ENCODE results near the gene GABRA5. TPM values are rescaled to one million over a fixed set of nuclear protein-coding genes. Genes with fewer than 3 reads are reported as not detected.

GABRA5 gene
- total RNA-seq, 1 experiment from 2014 or later: 4.9 TPM

GRCh38 chr15:26935322-26935721 is 68.5 kb downstream of the GABRA5 start:
- no peaks in the 10 kb centered on the region; a peak in 2 of 7 replicates for H3K36me3 Mint-ChIP-seq (ENCODE audit: insufficient read depth in 1 of 3, low read depth in 3 of 3)
- H3K27ac ChIP-seq (ENCODE audit: insufficient read length, low read depth, low read length): no peak overlapping the region

More at GRCh38 chr15:26935322-26935721, 68.5 kb downstream of the GABRA5 start:
- no peak overlapping the region for H2BK120ac ChIP-seq (ENCODE audit: low read depth, low read length, poor library complexity, severe bottlenecking)
- H2BK12ac ChIP-seq (ENCODE audit: insufficient read length, low read depth, low read length): no peak overlapping the region
- no peak overlapping the region for H3K4me2 ChIP-seq (ENCODE audit: insufficient read depth, insufficient read length, low read length)
- no peak overlapping the region for H3K9ac ChIP-seq (ENCODE audit: extremely low read depth, insufficient read length, low read length)
- no peaks in the 10 kb centered on the region for H3K9me3 Mint-ChIP-seq
- H3K27ac Mint-ChIP-seq: peak overlapping the region in 1 of 3 experiments; percentile 73; a peak in 1 of 7 replicates
- no peak overlapping the region for H2AFZ ChIP-seq (ENCODE audit: low read length)
- H2AK5ac ChIP-seq (ENCODE audit: insufficient read length, low read length): no peak overlapping the region
- no peaks in the 10 kb centered on the region for H3K4me1 Mint-ChIP-seq
- no peaks in the 10 kb centered on the region for H3K27me3 ChIP-seq (ENCODE audit: insufficient read depth, low read length)
- no peak overlapping the region for H2BK5ac ChIP-seq (ENCODE audit: insufficient read length, low read length)
- no peak overlapping the region for H3K4ac ChIP-seq (ENCODE audit: low read depth, low read length)
- WGBS (ENCODE audit: extremely low coverage, insufficient read length, low lambda C conversion rate): no CpG with 5 or more reads among the region's 12 CpGs
- no peak for TF ChIP-seq CTCF (conservative IDR thresholded peaks at IDR 0.05)
- no peak overlapping the region for H4K91ac ChIP-seq (ENCODE audit: insufficient read length, low read depth, low read length)
- peaks cover 1% of the 10 kb centered on the region; the same call in 1 of the 2 replicates for H3K27me3 Mint-ChIP-seq (ENCODE audit: low read depth)
- H3K79me2 ChIP-seq (ENCODE audit: insufficient read depth, low read length): no peaks in the 10 kb centered on the region
- no peaks in the 10 kb centered on the region for H4K20me1 ChIP-seq (ENCODE audit: control insufficient read depth, insufficient read depth, insufficient read length)
- no peak overlapping the region for H4K5ac ChIP-seq (ENCODE audit: insufficient read length, low read depth, low read length)
- H3K56ac ChIP-seq (ENCODE audit: insufficient read length, low read depth, low read length): no peak overlapping the region
- H3K18ac ChIP-seq (ENCODE audit: insufficient read length, low read depth, low read length): no peak overlapping the region
- no peak for DNase-seq
- H3K79me1 ChIP-seq (ENCODE audit: insufficient read depth, low read depth, low read length, poor library complexity, severe bottlenecking): no peaks in the 10 kb centered on the region
- no peak overlapping the region for H2BK15ac ChIP-seq (ENCODE audit: low read depth, low read length)
- H3K23ac ChIP-seq (ENCODE audit: insufficient read length, low read depth, low read length): no peak overlapping the region
- no peak overlapping the region for H2BK20ac ChIP-seq (ENCODE audit: low read depth, low read length, poor library complexity, severe bottlenecking)
- H3K23me2 ChIP-seq (ENCODE audit: insufficient read length, low read depth, low read length, poor library complexity, severe bottlenecking): no peaks in the 10 kb centered on the region
- H4K8ac ChIP-seq (replicated peaks; ENCODE audit: insufficient read length, low read depth, low read length): no peak overlapping the region
- H3K14ac ChIP-seq (ENCODE audit: insufficient read depth, low read length): no peak overlapping the region
- H3K4me3 Mint-ChIP-seq: no peak overlapping the region
- H3T11ph ChIP-seq (ENCODE audit: low read length): no peak overlapping the region
- no peaks in the 10 kb centered on the region for H3K9me3 ChIP-seq (ENCODE audit: control insufficient read depth, low read depth, low read length)
- no peaks in the 10 kb centered on the region for H3K4me1 ChIP-seq (ENCODE audit: insufficient read depth, low read length)
